ENCODE data around the gene CXCR3.

DNA sequence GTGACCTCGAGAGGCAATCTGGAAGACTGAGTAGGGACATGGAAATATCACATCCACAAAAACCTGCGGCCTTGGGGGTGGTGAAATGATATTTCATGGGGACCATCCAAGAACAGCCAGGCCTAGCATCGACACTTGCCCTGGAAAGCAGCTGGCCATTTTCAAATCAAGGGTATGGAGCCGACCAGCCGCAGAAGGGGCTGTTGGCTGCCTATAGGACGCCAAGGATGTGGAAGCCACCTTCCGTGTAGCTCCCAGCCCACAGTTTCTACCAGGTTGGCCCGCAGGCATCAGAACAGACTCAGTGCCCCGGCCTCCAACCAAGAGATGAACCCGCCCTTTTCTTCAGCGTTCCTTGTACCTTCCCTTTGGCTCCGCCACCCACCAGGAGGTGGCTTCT is 43.6 kb upstream of the CXCR3 start:
- TF ChIP-seq POLR2AphosphoS5 (IDR thresholded peaks at IDR 0.05; ENCODE audit: low read depth, low read length): no peak
- no peak for TF ChIP-seq POLR2A (IDR thresholded peaks at IDR 0.05; ENCODE audit: low read depth, low read length)
